NCI-H774 (cell line): ENCODE results near the gene SZT2.
A peak's percentile ranks its signal among the peaks of the same experiment; 100 is the strongest.
"Not testable (repeated sequence)": the region's sequence is repeated elsewhere in the genome, so short reads cannot be mapped to it uniquely, and the experiment has no call there.

Experiments
- DNase-seq: peaks from one replicate; lab custom pipeline; 2025; lab: John Stamatoyannopoulos, UW

The SZT2 gene

DNA sequence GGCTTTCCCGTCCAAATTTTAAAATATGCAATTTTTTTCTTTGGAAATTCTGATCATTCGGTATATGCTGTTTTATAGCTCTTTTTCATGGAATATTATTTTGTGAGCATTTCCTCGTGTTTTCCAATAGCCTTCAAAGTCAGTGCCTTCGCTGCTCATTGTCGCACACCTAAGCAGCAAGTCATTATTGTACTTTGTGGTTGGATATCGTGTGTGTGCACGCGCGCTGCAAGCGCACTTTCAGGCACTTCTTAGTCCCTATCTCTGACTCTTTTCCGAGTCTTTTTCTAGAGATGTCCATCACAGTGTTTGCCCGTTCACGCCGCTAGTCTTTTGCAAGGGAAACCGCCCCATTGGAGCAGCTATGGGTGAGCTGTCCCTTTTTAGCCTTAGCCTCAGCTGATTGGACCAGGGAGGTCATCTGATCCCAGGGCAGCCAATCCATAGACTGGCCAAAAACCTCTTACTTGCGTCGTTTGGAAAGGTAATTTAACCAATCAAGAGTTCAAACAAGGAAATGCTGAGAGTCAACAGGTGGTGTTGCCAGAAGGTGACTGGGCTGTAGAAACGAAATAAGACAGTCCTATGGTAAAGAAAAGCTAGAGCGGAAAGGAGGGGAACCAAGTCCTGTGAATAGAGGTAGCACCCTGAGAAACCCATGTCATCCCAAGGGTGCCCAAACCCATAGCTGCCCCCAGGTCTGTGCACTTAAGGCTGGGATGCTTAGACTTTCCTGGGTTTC is 64.7 kb downstream of the SZT2 start:
- peak; percentile 100 for DNase-seq

- peak; percentile 39 for DNase-seq
Measured at GRCh38 chr1:43455213-43455889, 65.7 kb downstream of the SZT2 start.

GRCh38 chr1:43458379-43458778 is 68.7 kb downstream of the SZT2 start:
- not testable (repeated sequence) for DNase-seq

- DNase-seq, result no peak
Measured at GRCh38 chr1:43460988-43461693, 71.4 kb downstream of the SZT2 start.

DNA sequence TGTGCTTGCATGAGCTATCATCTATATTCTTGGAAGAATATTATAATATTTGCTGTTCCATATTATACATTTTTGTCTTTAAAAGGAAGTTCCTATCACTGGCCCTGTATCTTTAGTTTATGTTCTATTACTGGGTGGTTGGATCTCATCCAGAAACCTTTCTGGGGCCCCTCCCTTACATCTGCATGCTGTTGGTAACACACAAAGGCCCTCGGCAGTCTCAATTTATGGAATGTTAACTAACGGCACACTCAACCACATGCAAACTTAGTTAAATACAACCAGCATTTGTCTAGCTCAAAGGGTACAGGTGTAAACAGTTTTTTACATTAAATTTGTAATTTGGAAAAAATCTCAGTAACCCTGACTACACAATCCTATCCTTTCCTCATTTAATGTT is 73.8 kb downstream of the SZT2 start:
- DNase-seq, result no peak

GRCh38 chr1:43464681-43465504 is 75.2 kb downstream of the SZT2 start:
- DNase-seq, result no peak

DNA sequence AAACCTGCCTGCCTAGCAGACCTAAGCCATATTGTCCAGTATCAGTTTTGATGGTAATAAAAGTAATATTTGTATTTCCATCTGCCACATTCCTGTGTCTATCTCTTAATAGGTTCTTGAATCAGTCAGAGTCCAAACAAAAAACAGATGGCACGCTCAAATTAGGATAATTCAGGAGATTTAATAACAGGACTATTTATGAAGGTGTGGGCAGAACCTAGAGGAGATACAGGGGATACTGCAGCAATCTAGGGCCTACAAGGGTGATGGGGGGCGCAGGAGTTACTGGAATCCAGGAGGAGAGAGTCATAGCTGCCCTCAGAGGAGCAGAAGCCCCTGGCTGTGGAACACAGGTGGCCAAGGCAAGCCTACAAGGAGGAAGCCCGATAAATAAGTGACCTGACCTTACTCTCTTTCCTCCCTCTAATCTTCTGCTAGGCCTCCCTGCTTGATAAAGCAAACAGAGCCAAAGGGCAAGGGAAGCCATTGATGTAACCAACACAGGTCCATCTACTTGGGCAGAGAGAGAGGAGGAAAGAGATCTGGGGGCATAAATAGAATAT is 75.9 kb downstream of the SZT2 start:
- no peak for DNase-seq

DNA sequence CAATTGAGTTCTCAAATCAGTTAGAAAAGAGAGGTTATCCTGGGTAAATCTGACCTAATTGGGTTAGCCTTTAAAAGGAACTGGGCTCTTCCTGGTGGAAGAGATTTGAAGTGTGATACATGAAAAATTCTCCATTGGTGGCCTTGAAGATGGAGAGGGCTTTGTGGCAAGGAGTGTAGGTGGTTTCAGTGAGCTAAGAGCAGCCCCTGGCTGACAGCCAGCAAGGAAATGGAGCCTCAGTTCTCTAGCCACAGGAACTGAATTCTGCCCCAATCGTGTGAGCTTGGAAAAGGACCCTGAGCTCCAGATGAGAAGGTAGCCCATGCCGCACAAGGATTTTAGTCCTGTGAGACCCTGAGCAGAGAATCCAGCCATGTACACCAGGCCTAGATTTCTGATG is 76.7 kb downstream of the SZT2 start:
- DNase-seq, result no peak

DNA sequence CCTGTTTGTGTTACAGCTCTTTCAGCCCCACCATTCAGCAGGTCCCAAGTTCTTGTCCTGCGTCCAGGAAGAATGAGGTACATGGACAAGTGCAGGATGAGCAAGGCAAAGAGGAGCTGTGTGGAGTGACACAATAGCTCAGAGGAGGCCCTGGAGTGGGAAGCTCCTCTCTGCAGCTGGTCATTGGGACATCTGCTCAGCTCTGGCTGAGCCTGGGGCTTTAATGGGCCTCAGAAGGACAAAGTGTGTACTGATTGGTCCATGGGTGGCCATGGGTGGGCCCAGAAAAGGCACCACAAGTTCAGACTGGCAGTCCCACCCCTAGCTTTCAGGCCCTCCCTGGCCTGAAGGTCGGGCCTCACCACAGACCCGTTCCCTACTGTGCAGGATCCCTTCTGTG is 78.7 kb downstream of the SZT2 start:
- no peak for DNase-seq

DNA sequence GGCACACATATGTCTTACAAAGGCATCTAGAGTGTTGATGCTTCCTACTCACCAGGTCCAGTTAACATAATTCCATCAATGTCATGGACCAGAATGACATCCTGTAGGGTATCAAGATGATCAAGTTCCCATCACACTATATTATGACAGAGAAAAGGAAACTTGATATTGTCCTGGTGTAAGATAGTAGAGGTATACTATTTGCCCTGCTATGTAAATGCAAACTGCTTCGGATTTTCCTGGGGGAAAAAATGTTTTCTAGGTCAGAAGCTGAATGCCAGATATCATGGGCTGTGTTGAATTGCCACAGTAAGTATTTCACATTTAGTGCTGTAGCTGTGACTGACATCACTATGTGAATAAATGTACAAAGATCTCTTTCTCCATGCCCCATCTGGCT is 80.2 kb downstream of the SZT2 start:
- DNase-seq, result no peak

GRCh38 chr1:43472087-43472462 is 82.4 kb downstream of the SZT2 start:
- no peak for DNase-seq

GRCh38 chr1:43472463-43473151 is 82.9 kb downstream of the SZT2 start:
- DNase-seq, result not testable (repeated sequence)

DNA sequence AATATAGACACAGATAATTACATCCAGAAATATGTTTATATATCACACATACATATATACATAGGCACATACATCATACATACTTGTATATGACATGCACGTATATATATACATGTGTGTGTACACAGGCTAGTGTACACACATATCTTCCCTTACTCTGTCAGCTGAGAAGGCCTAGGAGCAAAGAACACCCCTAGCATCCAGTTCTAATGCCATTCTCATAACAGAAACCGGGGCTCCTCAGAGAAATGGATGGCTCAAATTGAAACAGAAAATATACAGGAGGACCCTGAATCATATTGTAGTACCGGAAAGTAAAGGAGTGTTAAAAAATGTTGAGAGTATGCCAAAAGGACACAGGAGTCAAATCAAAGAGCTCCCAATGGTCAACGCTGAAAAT is 83.8 kb downstream of the SZT2 start:
- DNase-seq, result no peak

- DNase-seq, result not testable (repeated sequence)
Measured at GRCh38 chr1:43475611-43476401, 86.1 kb downstream of the SZT2 start.

GRCh38 chr1:43477716-43478115 is 88.0 kb downstream of the SZT2 start:
- no peak for DNase-seq

- DNase-seq, result no peak
Measured at GRCh38 chr1:43479414-43479813, 89.7 kb downstream of the SZT2 start.

DNA sequence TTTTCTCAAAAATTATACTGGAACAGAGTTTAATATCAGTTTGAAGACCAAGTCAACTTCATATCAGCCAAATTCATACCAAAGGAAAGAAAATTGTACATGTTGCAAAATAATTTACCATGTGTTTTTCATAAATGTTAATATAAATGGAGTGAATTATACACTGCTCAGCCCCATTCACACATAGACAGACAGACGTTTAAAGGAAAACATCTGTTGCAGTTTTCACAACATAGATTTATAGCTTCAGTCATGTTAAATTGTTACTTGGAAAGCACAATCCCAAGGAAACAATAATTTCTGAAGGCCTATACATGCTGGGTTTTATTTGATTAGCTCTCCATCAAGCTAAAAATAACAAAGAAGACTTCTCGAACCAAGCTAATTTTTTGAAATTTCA is 91.8 kb downstream of the SZT2 start:
- no peak for DNase-seq

- no peak for DNase-seq
Measured at GRCh38 chr1:43482215-43482614, 92.5 kb downstream of the SZT2 start.

- no peak for DNase-seq
Measured at GRCh38 chr1:43484367-43484766, 94.7 kb downstream of the SZT2 start.

DNA sequence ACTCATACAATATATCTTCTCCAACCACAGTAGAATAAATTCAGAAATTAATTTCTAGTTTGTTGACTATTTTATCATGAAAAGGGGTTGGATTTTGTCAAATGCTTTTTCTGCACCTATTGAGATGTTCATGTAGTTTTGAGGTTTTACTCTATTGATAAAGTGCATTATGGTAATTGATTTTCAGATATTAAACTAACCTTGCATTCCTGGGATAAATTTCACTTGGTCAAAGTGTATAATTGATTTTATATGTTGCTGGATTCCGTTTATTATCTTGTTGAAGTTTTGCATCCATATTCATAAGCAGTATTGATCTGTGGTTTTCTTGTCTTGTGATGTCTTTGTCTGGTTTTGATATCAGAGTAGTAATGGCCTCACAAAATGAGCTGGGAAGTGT is 98.5 kb downstream of the SZT2 start:
- DNase-seq, result no peak

DNA sequence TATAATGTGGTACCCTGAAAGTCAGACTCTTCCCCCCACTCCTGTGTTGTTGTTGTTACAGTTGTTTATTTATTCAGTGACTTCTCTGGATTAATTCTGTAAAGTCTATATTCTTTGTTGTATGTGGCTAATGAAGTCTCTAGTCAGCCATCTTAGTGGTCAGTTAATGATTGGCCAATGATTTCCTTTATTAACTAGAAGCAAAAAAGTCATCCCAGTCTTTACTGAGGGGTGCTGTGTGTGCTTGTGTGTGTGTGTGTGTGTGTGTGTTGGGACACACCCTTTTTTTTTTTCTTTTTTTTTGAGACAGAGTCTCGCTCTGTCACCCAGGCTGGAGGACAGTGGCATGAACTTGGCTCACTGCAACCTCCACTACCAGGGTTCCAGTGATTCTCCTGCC is 101.4 kb downstream of the SZT2 start:
- no peak for DNase-seq
